ENCODE measurements around the gene TIE1. TPM values are rescaled to one million over a fixed set of nuclear protein-coding genes. Genes with fewer than 3 reads are reported as not detected.

The TIE1 gene
- total RNA-seq, 1 donor from 2014 or later, result 643 TPM

- peak overlapping the region; percentile 35 for H3K4me3 Mint-ChIP-seq (ENCODE audit: unreplicated experiment)
- H3K9me3 Mint-ChIP-seq (ENCODE audit: unreplicated experiment), result peaks cover 5% of the 10 kb centered on the region
- TF ChIP-seq CTCF (IDR thresholded peaks at IDR 0.05; ENCODE audit: unreplicated experiment), result no peak
- no peak overlapping the region for H3K27ac Mint-ChIP-seq (ENCODE audit: unreplicated experiment)
- DNase-seq (ENCODE audit: low spot score), result no peak
- peaks cover 40% of the 10 kb centered on the region for H3K4me1 Mint-ChIP-seq (ENCODE audit: unreplicated experiment)
- peaks cover 11% of the 10 kb centered on the region for H3K36me3 Mint-ChIP-seq (ENCODE audit: low read depth, unreplicated experiment)
- peaks cover 11% of the 10 kb centered on the region for H3K27me3 Mint-ChIP-seq (ENCODE audit: unreplicated experiment)
These were observed 30.2 kb upstream of the TIE1 start for GRCh38 chr1:43270421-43271095.

DNA sequence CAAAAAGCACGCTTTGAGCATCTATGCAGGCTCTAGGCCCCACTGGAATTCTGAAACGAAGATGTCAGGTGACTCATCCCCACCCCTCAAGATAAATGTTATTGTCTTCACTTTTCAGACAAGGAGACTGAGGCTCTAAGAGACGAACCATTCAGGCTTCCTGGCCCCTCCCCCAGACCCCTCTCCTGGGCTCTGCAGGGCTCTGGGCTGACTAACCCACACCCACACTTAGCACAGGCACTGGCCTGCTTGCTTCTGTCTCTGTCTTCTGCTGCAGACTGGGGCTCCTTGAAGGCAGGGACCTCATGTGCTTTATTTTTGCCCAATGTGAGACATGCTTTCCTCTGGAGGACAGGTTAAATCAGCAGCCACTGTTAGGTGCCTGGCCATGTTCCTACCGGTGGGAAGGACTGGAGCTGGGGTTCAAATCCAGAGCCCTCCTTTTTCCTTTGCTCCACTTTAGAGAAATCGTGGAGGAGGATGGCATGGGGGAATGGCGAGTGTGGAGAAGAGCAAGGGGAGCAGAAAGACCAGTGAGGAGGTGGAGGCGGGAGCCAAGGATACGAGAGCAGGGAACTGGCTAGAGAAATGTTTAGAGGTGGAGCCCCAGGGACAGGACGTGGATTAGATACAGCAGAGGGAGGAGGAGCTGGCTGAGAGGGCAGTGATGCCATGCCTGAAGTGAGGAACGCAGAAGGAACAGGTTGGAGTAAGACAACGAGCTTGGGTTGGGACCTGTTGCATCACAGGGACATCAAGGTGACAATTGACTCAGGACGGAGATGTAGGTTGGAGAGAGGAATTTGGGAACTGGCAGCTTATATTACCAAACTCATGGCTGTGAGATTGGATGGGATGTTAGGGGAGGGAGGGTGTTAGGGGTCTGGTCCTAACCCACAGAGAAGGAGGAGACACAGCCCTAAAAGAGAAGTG is 29.3 kb upstream of the TIE1 start:
- peaks cover 13% of the 10 kb centered on the region for H3K36me3 Mint-ChIP-seq (ENCODE audit: low read depth, unreplicated experiment)
- peaks cover 40% of the 10 kb centered on the region for H3K4me1 Mint-ChIP-seq (ENCODE audit: unreplicated experiment)
- peak overlapping the region; percentile 71 for H3K4me3 Mint-ChIP-seq (ENCODE audit: unreplicated experiment)
- DNase-seq (ENCODE audit: low spot score), result no peak
- no peak for TF ChIP-seq CTCF (IDR thresholded peaks at IDR 0.05; ENCODE audit: unreplicated experiment)
- peaks cover 14% of the 10 kb centered on the region for H3K27me3 Mint-ChIP-seq (ENCODE audit: unreplicated experiment)
- H3K9me3 Mint-ChIP-seq (ENCODE audit: unreplicated experiment), result peaks cover 5% of the 10 kb centered on the region
- H3K27ac Mint-ChIP-seq (ENCODE audit: unreplicated experiment), result peak overlapping the region; percentile 22

DNA sequence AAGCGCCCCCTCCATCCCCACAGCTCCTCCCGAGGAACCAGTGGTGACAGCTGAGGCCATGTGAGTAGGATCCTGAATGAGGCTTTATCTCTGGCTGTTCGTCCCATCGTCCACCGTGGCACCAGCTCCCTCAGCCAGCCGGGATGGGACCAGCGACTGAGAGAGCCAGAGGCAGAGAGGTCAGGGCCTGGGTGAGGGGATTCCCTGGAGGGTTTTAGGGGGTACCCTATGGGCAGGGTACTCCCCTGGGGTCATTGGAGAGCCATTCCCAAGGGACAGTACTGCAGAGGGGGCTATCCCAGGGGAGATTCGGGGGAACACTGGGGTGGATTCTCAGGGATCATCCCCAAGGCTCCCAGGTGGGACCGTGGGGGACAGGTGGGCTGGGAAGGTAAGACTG is 28.6 kb upstream of the TIE1 start:
- Mint-ChIP-seq H3K4me3 (ENCODE audit: unreplicated experiment) (no peak overlapping the region), H3K27ac (ENCODE audit: unreplicated experiment) (no peak overlapping the region), H3K36me3 (ENCODE audit: low read depth, unreplicated experiment) (peaks cover 13% of the 10 kb centered on the region), H3K4me1 (ENCODE audit: unreplicated experiment) (peaks cover 40% of the 10 kb centered on the region), H3K9me3 (ENCODE audit: unreplicated experiment) (peaks cover 5% of the 10 kb centered on the region), H3K27me3 (ENCODE audit: unreplicated experiment) (peaks cover 19% of the 10 kb centered on the region)
- TF ChIP-seq CTCF (IDR thresholded peaks at IDR 0.05; ENCODE audit: unreplicated experiment), result no peak
- DNase-seq (ENCODE audit: low spot score), result no peak

GRCh38 chr1:43272576-43273571 is 27.9 kb upstream of the TIE1 start:
- Mint-ChIP-seq H3K36me3 (ENCODE audit: low read depth, unreplicated experiment) (peaks cover 13% of the 10 kb centered on the region), H3K4me1 (ENCODE audit: unreplicated experiment) (peaks cover 40% of the 10 kb centered on the region), H3K9me3 (ENCODE audit: unreplicated experiment) (peaks cover 5% of the 10 kb centered on the region), H3K4me3 (ENCODE audit: unreplicated experiment) (no peak overlapping the region), H3K27me3 (ENCODE audit: unreplicated experiment) (peaks cover 19% of the 10 kb centered on the region), H3K27ac (ENCODE audit: unreplicated experiment) (no peak overlapping the region)
- TF ChIP-seq CTCF (IDR thresholded peaks at IDR 0.05; ENCODE audit: unreplicated experiment), result no peak
- no peak for DNase-seq (ENCODE audit: low spot score)

Data from endothelial cell (in vitro differentiated cells).